Endothelial cell of umbilical vein (primary cell): ENCODE measurements around the gene CCL13. TPM values are rescaled to one million over a fixed set of nuclear protein-coding genes. Genes with fewer than 3 reads are reported as not detected.

Source experiments
- BruUV-seq: library from RNA; stranded (reverse); fragments of 400-500 nt; replicated peaks from 2 replicates; lab custom pipeline; 2021; lab: Mats Ljungman, UMichigan
- CTCF ChIA-PET: fragments of 300-600, 350-600 bp; sonication (Branson Sonifier 250); formaldehyde crosslinking; loops from one replicate; lab custom pipeline; 2021; ENCODE audit warnings: antibody characterized with exemption, inconsistent platforms; lab: Charles Lee
- POLR2A ChIA-PET: fragments of 300-600, 350-600 bp; sonication (Branson Sonifier 250); formaldehyde crosslinking; loops from one replicate; lab custom pipeline; 2021; ENCODE audit warnings: antibody characterized with exemption, inconsistent platforms; lab: Charles Lee
- DNase-seq: peaks from one replicate; pipeline ENCODE4 v3.0.0-alpha.2; 2011; ENCODE audit warnings: low read depth, low spot score
- FAIRE-seq: peaks from 2 replicates; lab custom pipeline; 2011; peaks lifted over from hg19 to GRCh38; lab: Jason Lieb, UNC
- H2AFZ ChIP-seq: 2 replicates; pipeline ENCODE4 v1.6.0; 2012; ENCODE audit warnings: low read depth, low read length, control low read depth, inconsistent platforms
- H3K27ac ChIP-seq: 2 replicates; pipeline ENCODE4 v1.5.1; 2011; ENCODE audit warnings: low read depth, mild to moderate bottlenecking, control low read depth, low read length, moderate library complexity; ENCODE audit not compliant: insufficient read depth
- H3K27me3 ChIP-seq, 2 experiments: 2 replicates each; pipeline versions ENCODE4 v1.6.0 to v1.6.1; 2011; ENCODE audit warnings: low read length in 2 of 2, mixed read lengths in 1 of 2; ENCODE audit not compliant: control insufficient read depth in 2 of 2, insufficient read depth in 2 of 2
- H3K36me3 ChIP-seq, 2 experiments: 2 replicates in 1 of 2; 3 replicates in 1 of 2; pipeline ENCODE4 v1.5.1; 2011; ENCODE audit warnings: low read length in 2 of 2, mild to moderate bottlenecking in 1 of 2, moderate library complexity in 1 of 2; ENCODE audit not compliant: control insufficient read depth in 2 of 2, insufficient read depth in 2 of 2; ENCODE audit errors: extremely low read depth in 1 of 2
- H3K4me1 ChIP-seq: 3 replicates; pipeline ENCODE4 v1.5.1; 2011; ENCODE audit warnings: mild to moderate bottlenecking, low read length; ENCODE audit not compliant: control insufficient read depth, insufficient read depth; ENCODE audit errors: extremely low read depth
- H3K4me2 ChIP-seq: 2 replicates; pipeline ENCODE4 v1.6.1; 2011; ENCODE audit warnings: low read length, control low read depth, mixed read lengths; ENCODE audit not compliant: insufficient read depth
- H3K4me3 ChIP-seq, 3 experiments: fragments of 200-600 bp in 1 of 3; sonication (generic), shearing (Covaris generic) in 1 of 3; replicated peaks in 1 of 3; 2 replicates each; pipeline ENCODE4 v1.5.1; 2011 to 2016; ENCODE audit warnings: control low read depth in 3 of 3, low read length in 3 of 3, mild to moderate bottlenecking in 2 of 3, inconsistent platforms in 1 of 3, low read depth in 1 of 3, moderate library complexity in 1 of 3; ENCODE audit not compliant: insufficient read depth in 1 of 3
- H3K79me2 ChIP-seq: 2 replicates; pipeline ENCODE4 v1.6.0; 2012; ENCODE audit warnings: low read length, inconsistent platforms; ENCODE audit not compliant: control insufficient read depth, insufficient read depth
- H3K9ac ChIP-seq: replicated peaks from 2 replicates; pipeline ENCODE3; 2011; ENCODE audit warnings: low read length, control low read depth; ENCODE audit not compliant: insufficient read depth; ENCODE audit errors: extremely low read depth
- H3K9me1 ChIP-seq: replicated peaks from 3 replicates; pipeline ENCODE4 v1.6.0; 2011; ENCODE audit warnings: mild to moderate bottlenecking, low read length; ENCODE audit not compliant: control insufficient read depth, insufficient read depth; ENCODE audit errors: extremely low read depth
- H3K9me3 ChIP-seq: replicated peaks from 2 replicates; pipeline ENCODE4 v1.5.1; 2012; ENCODE audit warnings: low read length, inconsistent platforms; ENCODE audit not compliant: control insufficient read depth, insufficient read depth
- H4K20me1 ChIP-seq: replicated peaks from 2 replicates; pipeline ENCODE3; 2011; ENCODE audit warnings: mild to moderate bottlenecking, low read length; ENCODE audit not compliant: control insufficient read depth, insufficient read depth; ENCODE audit errors: extremely low read depth
- EZH2 ChIP-seq: IDR thresholded peaks from 2 replicates; pipeline ENCODE4 v1.6.1; 2012; ENCODE audit warnings: borderline replicate concordance, low read depth, mild to moderate bottlenecking, moderate library complexity, low read length, inconsistent platforms; ENCODE audit not compliant: severe bottlenecking
- FOS ChIP-seq: IDR thresholded peaks from 2 replicates; pipeline ENCODE4 v1.6.1; 2011; ENCODE audit warnings: mild to moderate bottlenecking, low read length, moderate library complexity, borderline replicate concordance; ENCODE audit not compliant: insufficient read depth
- GATA2 ChIP-seq: IDR thresholded peaks from 2 replicates; pipeline ENCODE4 v1.7.0; 2011; ENCODE audit warnings: low read depth, mild to moderate bottlenecking, moderate library complexity, mixed read lengths, low read length; ENCODE audit not compliant: insufficient read length, insufficient read depth
- JUN ChIP-seq: IDR thresholded peaks from 2 replicates; pipeline ENCODE4 v1.6.1; 2011; ENCODE audit warnings: borderline replicate concordance, low read depth; ENCODE audit not compliant: insufficient read length, insufficient read depth
- MYC ChIP-seq: IDR thresholded peaks from one replicate; pipeline ENCODE4 v1.6.1; 2011; ENCODE audit warnings: mild to moderate bottlenecking, low read depth, low read length
- POLR2A ChIP-seq: IDR thresholded peaks from 2 replicates; pipeline ENCODE4 v1.6.1; 2012; ENCODE audit warnings: low read depth, mild to moderate bottlenecking, control low read depth, low read length
- POLR2AphosphoS5 ChIP-seq: IDR thresholded peaks from 2 replicates; pipeline ENCODE4 v1.6.1; 2012; ENCODE audit warnings: low read depth, mild to moderate bottlenecking, control low read depth, low read length, moderate library complexity; ENCODE audit not compliant: insufficient read depth
- dilution Hi-C: fragments of 300-500 bp; cut with MboI; formaldehyde crosslinking; loops from one replicate; pipeline ENCODE4 v1.15.0; 2019; ENCODE audit warnings: low sequenced_read_pairs; ENCODE audit not compliant: extremely low pct_ligation_motif_present
- intact Hi-C: fragments of 100-400 bp; cut with micrococcal nuclease; formaldehyde crosslinking; loops from one replicate; pipeline ENCODE4 v1.10.0; 2022
- polyA plus RNA-seq, 4 experiments: library from polyadenylated mRNA; depleted of rRNA in 3 of 4; stranded (reverse) in 3 of 4; unstranded in 1 of 4; fragments of >200 nt; gene quantifications; 2 replicates each; pipeline versions ENCODE4 v1.2.1 to v1.2.3, GENCODE V29; 2011 to 2012; ENCODE audit warnings: missing spikeins in 1 of 4
- total RNA-seq: library from RNA; stranded (reverse); gene quantifications from 2 replicates; pipeline ENCODE4 v1.2.3, GENCODE V29; 2021
- TF ChIP-seq, protein P1 (sequence below): IDR thresholded peaks from 2 replicates; pipeline ENCODE4 v1.6.1; 2011; ENCODE audit not compliant: insufficient read depth, insufficient read length
- TF ChIP-seq, protein P2 (sequence below), 2 donors: IDR thresholded peaks; 1 replicate in 1 of 2; 2 replicates in 1 of 2; pipeline ENCODE4 v1.5.1; 2011; ENCODE audit warnings: low read length in 2 of 2, mild to moderate bottlenecking in 2 of 2, moderate library complexity in 2 of 2, control low read depth in 1 of 2, inconsistent platforms in 1 of 2, low read depth in 1 of 2; ENCODE audit not compliant: insufficient read depth in 1 of 2; ENCODE audit errors: extremely low read depth in 1 of 2

The CCL13 gene
- total and polyA plus RNA-seq, 2 donors (not counting 3 experiments of a cell fraction or from before 2014, with no cell fraction given): not detected

DNA sequence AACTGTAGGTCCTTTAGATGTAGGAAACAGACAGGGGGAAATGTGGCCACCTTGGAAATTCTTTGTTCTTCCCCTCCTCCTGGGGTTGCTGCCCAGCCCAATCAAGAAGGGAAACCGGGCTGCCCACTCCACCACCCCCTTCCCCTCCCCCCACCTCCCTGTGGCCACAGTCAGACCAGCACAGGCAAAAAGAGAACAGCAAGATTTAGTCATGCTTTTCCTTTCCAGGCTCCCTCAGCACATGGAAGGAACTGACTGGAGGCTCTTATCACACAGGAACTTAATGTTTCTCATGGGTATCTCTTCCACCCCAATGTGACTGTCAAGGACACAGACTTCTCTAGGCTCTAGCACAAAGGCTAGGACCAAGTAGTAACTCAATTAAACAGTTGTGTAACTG is 9.7 kb downstream of the CCL13 start:
- no peaks in the 10 kb centered on the region for H4K20me1 ChIP-seq
- peaks cover 11% of the 10 kb centered on the region for H3K4me1 ChIP-seq
- CTCF ChIA-PET: interaction anchor here (1.0 to 2.6 kb wide), 8 partner anchors 17 to 272 kb away, joined by 3 to 8 read pairs (median 4); no protein-coding TSS in a partner anchor
- DNase-seq: peak; percentile 22
- no peaks in the 10 kb centered on the region for H3K9me3 ChIP-seq
- TF ChIP-seq POLR2AphosphoS5: no peak
- peak; percentile 67 for TF ChIP-seq GATA2
- TF ChIP-seq FOS: peak; percentile 17
- TF ChIP-seq, protein P1, sequence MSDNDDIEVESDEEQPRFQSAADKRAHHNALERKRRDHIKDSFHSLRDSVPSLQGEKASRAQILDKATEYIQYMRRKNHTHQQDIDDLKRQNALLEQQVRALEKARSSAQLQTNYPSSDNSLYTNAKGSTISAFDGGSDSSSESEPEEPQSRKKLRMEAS: no peak
- H3K9ac ChIP-seq: no peak overlapping the region
- no peak overlapping the region for H2AFZ ChIP-seq
- no peaks in the 10 kb centered on the region for H3K79me2 ChIP-seq
- H3K9me1 ChIP-seq: no peaks in the 10 kb centered on the region
- FAIRE-seq: no peak
- POLR2A ChIA-PET: no interaction called here
- no peak overlapping the region for H3K27ac ChIP-seq
- H3K4me3 ChIP-seq: no peak overlapping the region
- dilution Hi-C loops (no loop called here), intact Hi-C loops (no loop called here)
- H3K27me3 ChIP-seq: no peaks in the 10 kb centered on the region
- H3K36me3 ChIP-seq: no peaks in the 10 kb centered on the region
- no TSS peak for BruUV-seq
- H3K4me2 ChIP-seq: no peak overlapping the region

DNA sequence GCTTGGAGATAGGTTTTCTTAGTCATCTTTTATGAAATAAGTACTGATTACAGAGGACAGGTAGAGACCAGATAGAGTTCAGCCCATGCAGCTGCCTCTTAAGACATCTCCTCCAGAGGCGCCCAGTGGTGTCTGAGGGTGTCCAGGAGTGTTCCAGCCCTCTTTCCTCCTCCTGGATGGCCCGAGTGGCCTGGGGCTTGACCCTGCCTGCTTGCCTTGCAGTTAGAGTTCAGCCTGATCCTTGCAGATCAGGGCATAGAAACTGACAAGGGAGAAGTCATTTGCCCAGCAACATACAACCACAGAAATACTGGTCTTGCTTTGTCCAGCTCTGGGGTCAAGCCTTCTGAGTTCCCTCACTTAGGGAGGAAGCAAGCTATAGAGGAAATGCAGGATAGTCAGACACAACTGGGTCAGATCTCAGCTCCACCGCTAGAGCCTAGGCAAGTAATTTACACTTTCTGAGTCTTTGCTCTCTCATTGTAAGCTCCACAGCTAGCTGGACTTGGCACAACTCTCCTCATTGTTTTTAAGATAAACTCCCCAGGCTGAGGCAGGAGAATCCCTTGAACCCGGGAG is 10.3 kb downstream of the CCL13 start:
- H2AFZ ChIP-seq: peak overlapping the region; percentile 7
- no peaks in the 10 kb centered on the region for H3K79me2 ChIP-seq
- no peak overlapping the region for H3K27ac ChIP-seq
- no peaks in the 10 kb centered on the region for H3K9me1 ChIP-seq
- intact Hi-C loops: no loop called here
- TF ChIP-seq JUN (no peak), MYC (no peak), FOS (no peak), GATA2 (no peak), POLR2A (no peak), POLR2AphosphoS5 (no peak), EZH2 (no peak)
- TF ChIP-seq, protein P2, sequence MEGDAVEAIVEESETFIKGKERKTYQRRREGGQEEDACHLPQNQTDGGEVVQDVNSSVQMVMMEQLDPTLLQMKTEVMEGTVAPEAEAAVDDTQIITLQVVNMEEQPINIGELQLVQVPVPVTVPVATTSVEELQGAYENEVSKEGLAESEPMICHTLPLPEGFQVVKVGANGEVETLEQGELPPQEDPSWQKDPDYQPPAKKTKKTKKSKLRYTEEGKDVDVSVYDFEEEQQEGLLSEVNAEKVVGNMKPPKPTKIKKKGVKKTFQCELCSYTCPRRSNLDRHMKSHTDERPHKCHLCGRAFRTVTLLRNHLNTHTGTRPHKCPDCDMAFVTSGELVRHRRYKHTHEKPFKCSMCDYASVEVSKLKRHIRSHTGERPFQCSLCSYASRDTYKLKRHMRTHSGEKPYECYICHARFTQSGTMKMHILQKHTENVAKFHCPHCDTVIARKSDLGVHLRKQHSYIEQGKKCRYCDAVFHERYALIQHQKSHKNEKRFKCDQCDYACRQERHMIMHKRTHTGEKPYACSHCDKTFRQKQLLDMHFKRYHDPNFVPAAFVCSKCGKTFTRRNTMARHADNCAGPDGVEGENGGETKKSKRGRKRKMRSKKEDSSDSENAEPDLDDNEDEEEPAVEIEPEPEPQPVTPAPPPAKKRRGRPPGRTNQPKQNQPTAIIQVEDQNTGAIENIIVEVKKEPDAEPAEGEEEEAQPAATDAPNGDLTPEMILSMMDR (IDR thresholded peaks at IDR 0.05; ENCODE audit: extremely low read depth in 1 of 2, insufficient read depth in 1 of 2, low read depth in 1 of 2, low read length in 2 of 2): no peak
- TF ChIP-seq, protein P1: no peak
- CTCF ChIA-PET: interaction anchor here (0.8 to 2.6 kb wide), 10 partner anchors 10 to 272 kb away, joined by 3 to 8 read pairs (median 4); no protein-coding TSS in a partner anchor
- H3K27me3 ChIP-seq: no peaks in the 10 kb centered on the region
- no peaks in the 10 kb centered on the region for H4K20me1 ChIP-seq
- peak; percentile 40 for FAIRE-seq
- no peaks in the 10 kb centered on the region for H3K36me3 ChIP-seq
- no peak overlapping the region for H3K4me2 ChIP-seq
- peaks cover 8% of the 10 kb centered on the region for H3K4me1 ChIP-seq
- no peak overlapping the region for H3K4me3 ChIP-seq
- H3K9ac ChIP-seq: no peak overlapping the region
- dilution Hi-C loops: no loop called here
- POLR2A ChIA-PET: no interaction called here
- no peaks in the 10 kb centered on the region for H3K9me3 ChIP-seq
- DNase-seq: peak; percentile 46
- no TSS peak for BruUV-seq
